GM12864 (cell line): ENCODE data around the gene RNU2-1.
"Not testable (repeated sequence)": the region's sequence is repeated elsewhere in the genome, so short reads cannot be mapped to it uniquely, and the experiment has no call there.

Source experiments
- DNase-seq: peaks from one replicate; pipeline ENCODE4 v3.0.0-alpha.2; 2011; ENCODE audit warnings: low read depth
- H3K4me3 ChIP-seq: 2 replicates; pipeline ENCODE4 v1.5.1; 2011; ENCODE audit warnings: mild to moderate bottlenecking, low read depth, low read length, control low read depth
- TF ChIP-seq, protein P1 (sequence below): IDR thresholded peaks from 2 replicates; pipeline ENCODE4 v1.5.1; 2011; ENCODE audit warnings: low read depth, mild to moderate bottlenecking, moderate library complexity, low read length, control low read depth, inconsistent platforms; ENCODE audit errors: missing control alignments

Gene RNU2-1

DNA sequence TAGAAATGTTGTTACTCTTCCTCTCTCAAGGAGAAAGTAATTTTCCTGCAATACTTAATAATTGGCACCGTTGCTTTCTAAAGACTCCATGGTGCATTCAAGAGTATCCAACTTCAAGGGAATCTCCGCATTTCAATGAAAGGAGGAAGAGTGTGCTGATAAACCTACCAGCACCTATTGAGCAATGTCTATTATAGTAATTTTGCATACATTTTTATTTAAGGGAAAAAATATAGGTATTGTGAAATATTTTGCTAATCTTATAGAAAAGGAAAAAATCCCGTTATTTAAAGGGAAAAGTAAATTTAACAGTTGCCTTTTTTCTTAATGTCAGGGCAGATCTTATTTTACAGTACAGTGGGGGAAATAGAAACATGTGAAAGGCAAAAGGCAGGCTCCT is 23.2 kb downstream of the RNU2-1 start:
- DNase-seq, result no peak
- TF ChIP-seq, protein P1, sequence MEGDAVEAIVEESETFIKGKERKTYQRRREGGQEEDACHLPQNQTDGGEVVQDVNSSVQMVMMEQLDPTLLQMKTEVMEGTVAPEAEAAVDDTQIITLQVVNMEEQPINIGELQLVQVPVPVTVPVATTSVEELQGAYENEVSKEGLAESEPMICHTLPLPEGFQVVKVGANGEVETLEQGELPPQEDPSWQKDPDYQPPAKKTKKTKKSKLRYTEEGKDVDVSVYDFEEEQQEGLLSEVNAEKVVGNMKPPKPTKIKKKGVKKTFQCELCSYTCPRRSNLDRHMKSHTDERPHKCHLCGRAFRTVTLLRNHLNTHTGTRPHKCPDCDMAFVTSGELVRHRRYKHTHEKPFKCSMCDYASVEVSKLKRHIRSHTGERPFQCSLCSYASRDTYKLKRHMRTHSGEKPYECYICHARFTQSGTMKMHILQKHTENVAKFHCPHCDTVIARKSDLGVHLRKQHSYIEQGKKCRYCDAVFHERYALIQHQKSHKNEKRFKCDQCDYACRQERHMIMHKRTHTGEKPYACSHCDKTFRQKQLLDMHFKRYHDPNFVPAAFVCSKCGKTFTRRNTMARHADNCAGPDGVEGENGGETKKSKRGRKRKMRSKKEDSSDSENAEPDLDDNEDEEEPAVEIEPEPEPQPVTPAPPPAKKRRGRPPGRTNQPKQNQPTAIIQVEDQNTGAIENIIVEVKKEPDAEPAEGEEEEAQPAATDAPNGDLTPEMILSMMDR, result no peak
- H3K4me3 ChIP-seq, result peak overlapping the region; percentile 47

DNA sequence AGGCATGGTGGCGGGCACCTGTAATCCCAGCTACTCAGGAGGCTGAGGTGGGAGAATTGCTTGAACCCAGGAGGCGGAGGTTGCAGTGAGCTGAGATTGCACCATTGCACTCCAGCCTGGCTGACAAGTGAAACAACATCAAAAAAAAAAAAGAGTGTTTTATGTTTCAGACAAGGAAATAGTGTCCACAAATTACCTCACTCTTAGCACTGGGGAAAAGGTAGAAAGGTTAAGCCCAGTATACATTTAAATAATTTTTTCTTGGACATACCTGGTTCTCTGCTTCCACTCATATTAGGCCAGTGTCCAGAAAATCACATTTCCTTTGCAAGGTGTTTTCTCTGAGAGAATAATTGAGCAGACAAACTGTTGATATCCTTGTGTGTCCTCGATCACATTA is 30.8 kb downstream of the RNU2-1 start:
- H3K4me3 ChIP-seq, DNase-seq: not testable (repeated sequence)

DNA sequence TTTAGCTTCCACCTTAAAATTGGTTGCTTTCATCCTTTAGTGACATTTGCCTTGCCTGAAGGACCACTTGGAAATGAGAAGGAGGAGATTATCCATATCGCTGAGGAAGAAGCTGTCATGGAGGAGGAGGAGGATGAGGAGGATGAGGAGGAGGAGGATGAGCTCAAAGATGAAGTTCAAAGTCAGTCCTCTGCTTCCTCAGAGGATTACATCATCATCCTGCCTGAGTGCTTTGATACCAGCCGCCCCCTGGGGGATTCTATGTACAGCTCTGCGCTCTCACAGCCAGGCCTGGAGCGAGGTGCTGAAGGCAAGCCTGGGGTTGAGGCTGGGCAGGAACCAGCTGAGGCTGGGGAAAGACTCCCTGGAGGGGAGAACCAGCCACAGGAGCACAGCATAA is 33.6 kb downstream of the RNU2-1 start:
- DNase-seq, result no peak
- TF ChIP-seq, protein P1, result no peak
- H3K4me3 ChIP-seq, result no peak overlapping the region

DNA sequence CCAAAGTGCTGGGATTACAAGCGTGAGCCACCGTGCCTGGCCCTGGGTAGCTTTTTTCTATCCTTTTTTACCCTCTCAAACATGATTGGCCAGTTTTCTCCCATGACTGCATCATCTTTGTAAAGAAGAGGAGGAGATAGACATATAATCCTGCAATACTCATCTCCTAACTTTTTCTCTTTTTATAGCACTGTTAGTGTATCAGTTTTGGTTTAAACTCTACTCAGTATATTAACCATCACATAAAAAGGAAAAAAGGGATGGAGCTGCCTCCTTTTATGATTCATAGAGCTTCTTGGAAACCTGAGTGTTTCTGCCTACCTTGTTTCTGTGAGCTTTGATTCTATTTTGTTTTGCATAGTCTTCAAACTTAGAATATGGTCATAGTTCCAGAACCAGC is 34.1 kb downstream of the RNU2-1 start:
- DNase-seq, result no peak
- TF ChIP-seq, protein P1, result no peak

DNA sequence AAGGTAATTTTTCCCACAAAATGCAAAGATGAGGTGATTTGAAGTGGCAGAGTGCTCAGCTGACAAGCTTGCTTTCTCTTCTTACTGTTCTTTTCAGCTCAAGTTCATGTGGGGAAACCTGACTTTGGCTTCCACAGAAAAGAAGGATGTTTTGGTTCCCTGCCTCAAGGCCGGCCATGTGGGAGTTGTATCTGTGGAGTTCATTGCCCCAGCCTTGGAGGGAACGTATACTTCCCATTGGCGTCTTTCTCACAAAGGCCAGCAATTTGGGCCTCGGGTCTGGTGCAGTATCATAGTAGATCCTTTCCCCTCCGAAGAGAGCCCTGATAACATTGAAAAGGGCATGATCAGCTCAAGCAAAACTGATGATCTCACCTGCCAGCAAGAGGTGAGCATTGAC is 40.5 kb downstream of the RNU2-1 start:
- TF ChIP-seq, protein P1, result no peak
- H3K4me3 ChIP-seq, result no peak overlapping the region
- DNase-seq, result no peak

More for the DNA sequence above, 34.1 kb downstream of the RNU2-1 start:
- H3K4me3 ChIP-seq, result no peak overlapping the region

DNA sequence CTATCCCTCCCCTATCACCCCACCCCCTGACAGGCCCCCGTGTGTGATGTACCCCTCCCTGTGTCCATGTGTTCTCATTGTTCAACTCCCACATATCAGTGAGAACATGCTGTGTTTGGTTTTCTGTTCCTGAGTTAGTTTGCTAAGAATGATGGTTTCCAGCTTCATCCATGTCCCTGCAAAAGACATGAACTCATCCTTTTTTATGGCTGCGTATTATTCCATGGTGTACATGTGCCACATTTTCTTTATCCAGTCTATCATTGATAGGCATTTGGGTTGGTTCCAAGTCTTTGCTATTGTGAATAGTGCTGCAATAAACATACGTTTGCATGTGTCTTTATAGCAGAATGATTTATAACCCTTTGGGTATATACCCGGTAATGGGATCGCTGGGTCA is 47.1 kb downstream of the RNU2-1 start:
- H3K4me3 ChIP-seq, DNase-seq: not testable (repeated sequence)

DNA sequence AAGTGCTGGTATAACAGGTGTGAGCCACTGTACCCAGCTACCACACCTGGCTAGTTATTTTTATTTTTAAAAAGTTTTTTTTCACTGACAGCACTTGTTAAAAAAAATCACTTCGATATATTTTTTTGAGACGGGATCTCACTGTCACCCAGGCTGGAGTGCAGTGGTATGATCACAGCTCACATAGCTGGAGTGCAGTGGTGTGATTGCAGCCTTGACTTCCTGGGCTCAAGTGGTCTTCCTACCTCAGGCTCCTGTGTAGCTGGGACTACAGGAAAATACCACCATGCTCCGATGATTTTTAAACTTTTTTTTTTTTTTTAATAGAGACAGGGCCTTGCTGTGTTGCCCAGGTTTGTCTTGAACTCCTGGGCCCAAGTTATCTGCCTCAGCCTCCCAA is 49.9 kb downstream of the RNU2-1 start:
- TF ChIP-seq, protein P1, result no peak
- no peak overlapping the region for H3K4me3 ChIP-seq
- DNase-seq, result no peak
